GM10847 (cell line): ENCODE measurements around the gene ELOVL5.

Experiments used
- POLR2A ChIP-seq: IDR thresholded peaks from 2 replicates; pipeline ENCODE4 v1.6.1; 2011; ENCODE audit not compliant: insufficient read length; ENCODE audit errors: extremely low read depth

ELOVL5 gene

GRCh38 chr6:53363341-53364079 lies 14.8 kb upstream of the ELOVL5 start:
- TF ChIP-seq POLR2A = no peak

DNA sequence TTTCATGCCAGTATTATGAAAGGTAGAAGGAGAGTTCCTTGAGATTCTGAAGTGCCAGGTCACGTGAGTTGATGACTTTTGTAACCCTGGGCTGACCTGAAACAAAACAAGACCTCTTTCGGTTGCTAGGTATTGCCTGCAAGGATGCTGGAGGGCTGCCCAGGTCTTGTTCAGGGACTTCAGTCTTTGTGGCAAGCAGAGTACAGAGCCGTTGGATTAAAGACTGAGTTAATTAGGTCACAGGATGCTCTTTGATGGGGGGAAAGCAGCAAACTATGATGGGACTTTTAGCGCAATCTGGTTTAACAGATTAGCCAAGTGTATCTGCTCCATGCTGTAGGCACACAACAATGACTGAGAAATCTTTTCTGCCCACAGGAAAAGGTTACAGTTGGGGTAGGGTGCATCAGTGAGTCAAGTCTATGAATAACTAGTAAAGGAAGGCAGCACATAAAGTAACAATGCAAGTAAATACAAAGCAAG lies 12.8 kb upstream of the ELOVL5 start:
- no peak for TF ChIP-seq POLR2A

- no peak for TF ChIP-seq POLR2A
These were observed 11.6 kb upstream of the ELOVL5 start for GRCh38 chr6:53360093-53360912.

DNA sequence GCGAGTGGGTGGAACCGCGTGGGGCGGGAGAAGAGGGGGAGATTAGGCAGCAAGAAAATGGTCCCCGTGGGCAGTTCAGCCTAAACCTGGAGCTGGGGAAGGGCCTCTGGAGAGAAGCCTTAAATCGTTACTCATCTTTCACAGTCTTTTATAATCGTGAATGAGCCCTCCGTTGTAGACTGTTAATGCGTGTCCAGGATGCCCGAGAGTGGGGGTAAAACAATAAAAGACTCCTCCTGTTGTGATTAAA lies 11.0 kb upstream of the ELOVL5 start:
- no peak for TF ChIP-seq POLR2A

DNA sequence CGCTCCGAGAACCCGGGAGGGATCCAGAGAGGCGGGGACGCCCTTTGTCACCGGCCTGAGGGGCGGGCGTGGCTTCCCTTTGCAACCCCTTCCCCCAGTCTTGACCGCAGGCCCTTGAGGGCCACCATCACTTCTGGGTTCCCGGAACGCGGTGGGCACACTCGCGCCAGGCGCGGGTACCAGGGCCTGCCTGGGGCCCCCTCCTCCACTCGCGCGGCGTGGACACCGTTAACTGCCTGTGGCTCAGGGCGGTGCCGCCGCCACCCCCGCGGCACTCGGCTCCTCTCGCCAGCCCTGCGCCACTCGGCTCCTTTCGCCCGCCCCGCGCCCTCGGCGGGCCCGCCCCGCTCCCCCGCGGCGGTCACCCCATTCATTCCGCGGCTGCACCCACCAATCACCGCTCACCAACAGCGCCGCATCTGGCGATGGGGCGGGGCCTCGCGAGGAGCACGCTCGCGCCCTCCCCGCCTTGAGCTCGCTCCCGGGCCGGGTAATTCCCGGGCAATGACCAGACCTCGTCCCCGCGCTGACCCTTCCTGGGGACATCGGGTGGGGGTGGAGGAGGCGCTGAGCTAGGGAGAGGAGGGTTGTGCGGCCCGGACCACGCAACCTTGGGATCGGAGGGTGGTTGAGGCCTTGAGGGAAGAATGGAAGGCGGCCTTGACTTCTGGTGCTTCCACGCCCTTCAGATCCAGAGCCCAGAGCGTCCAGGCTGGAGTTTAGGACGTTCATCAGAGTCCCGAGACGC lies 10.5 kb upstream of the ELOVL5 start:
- peak; percentile 70 for TF ChIP-seq POLR2A

DNA sequence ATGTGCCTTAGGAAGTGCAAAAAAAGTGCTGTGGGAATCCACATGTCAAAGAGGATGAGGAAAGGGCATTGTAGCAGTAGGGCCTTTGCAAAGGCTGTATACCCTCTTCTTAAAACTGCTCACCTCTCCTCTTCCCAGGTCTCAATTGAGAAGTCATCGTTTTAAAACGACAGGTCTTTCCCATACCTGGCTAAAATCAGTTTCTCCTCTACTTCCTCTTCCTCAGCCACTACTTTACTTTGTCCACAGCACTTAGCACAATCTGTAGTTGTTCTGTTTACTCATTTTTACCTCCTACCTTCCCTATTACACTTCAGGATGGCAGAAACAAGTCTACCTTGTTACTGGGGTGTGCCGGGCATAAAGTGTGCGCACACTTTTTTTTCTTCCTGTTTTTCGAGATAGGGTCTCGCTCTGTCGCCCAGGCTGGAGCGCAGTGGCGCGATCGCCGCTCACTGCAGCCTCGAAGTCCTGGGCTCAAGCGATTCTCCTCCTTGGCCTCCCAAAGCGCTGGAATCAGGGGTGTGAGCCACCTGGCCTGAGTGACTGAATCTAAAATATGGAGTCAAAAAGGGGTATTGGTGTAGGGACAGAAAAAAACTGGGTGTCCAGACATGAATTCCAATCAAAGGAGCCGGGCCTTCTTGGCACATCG lies 9.8 kb upstream of the ELOVL5 start:
- TF ChIP-seq POLR2A = no peak

GRCh38 chr6:53357576-53358360 lies 9.0 kb upstream of the ELOVL5 start:
- TF ChIP-seq POLR2A = no peak

- no peak for TF ChIP-seq POLR2A
These were observed 4.9 kb upstream of the ELOVL5 start for GRCh38 chr6:53353624-53354023.

- no peak for TF ChIP-seq POLR2A
These were observed 3.6 kb upstream of the ELOVL5 start for GRCh38 chr6:53352360-53352759.

- TF ChIP-seq POLR2A = no peak
These were observed 501 bp upstream of the ELOVL5 start for GRCh38 chr6:53349209-53349693.

DNA sequence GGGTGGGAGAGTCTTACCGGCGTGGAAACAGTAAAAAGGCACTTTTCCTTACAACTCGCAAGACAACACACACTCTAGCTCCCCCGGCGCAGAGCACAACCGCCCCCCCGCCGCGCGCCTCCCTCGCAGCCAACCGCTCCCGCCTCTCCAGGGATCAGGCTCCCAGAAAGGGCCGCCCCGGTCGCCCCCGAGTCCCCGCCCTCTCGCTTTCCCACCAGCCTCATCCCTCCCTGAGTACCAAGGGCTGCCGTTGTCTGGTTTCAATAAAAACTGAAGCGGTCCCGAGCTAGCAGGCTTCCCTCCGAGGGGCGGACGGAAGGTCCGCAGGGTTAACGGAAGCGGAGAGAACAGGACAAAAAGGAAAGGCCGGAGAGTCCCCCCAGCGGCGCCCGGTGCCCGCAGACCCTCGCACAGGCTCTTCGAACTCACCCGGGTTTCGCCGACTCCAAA lies 804 bp downstream of the ELOVL5 start:
- no peak for TF ChIP-seq POLR2A

- no peak for TF ChIP-seq POLR2A
These were observed 1.4 kb downstream of the ELOVL5 start for GRCh38 chr6:53347250-53347920.

- TF ChIP-seq POLR2A = no peak
These were observed 3.8 kb downstream of the ELOVL5 start for GRCh38 chr6:53344969-53345368.

- TF ChIP-seq POLR2A = no peak
These were observed 5.7 kb downstream of the ELOVL5 start for GRCh38 chr6:53343092-53343491.
